MCF 10A (cell line): ENCODE data around the gene CATSPERD. TPM values are rescaled to one million over a fixed set of nuclear protein-coding genes. Genes with fewer than 3 reads are reported as not detected.

Experiments
- BruUV-seq: library from RNA; stranded (reverse); fragments of 400-500 nt; replicated peaks from 2 replicates; lab custom pipeline; 2021; lab: Mats Ljungman, UMichigan
- CTCF ChIA-PET: fragments of 300-600 bp; sonication (Branson Sonifier 250); formaldehyde crosslinking; extraction: SDS; loops from one replicate; lab custom pipeline; 2021; ENCODE audit warnings: antibody characterized with exemption, inconsistent platforms; lab: Yijun Ruan, JAX
- POLR2A ChIA-PET: fragments of 300-600, 350-650 bp; sonication (Branson Sonifier 250); formaldehyde crosslinking; extraction: SDS; loops from one replicate; lab custom pipeline; 2020; ENCODE audit warnings: antibody characterized with exemption, inconsistent platforms; lab: Yijun Ruan, JAX
- DNase-seq: peaks from one replicate; pipeline ENCODE4 v3.0.0-alpha.2; 2018; ENCODE audit not compliant: unreplicated experiment
- H3K27ac Mint-ChIP-seq: one replicate; pipeline ENCODE4 v1.8.0; 2022; ENCODE audit warnings: mild to moderate bottlenecking, low read depth, mixed read lengths; ENCODE audit not compliant: unreplicated experiment
- H3K27me3 Mint-ChIP-seq: one replicate; pipeline ENCODE4 v1.8.0; 2022; ENCODE audit warnings: mixed read lengths; ENCODE audit not compliant: insufficient read depth, unreplicated experiment
- H3K36me3 Mint-ChIP-seq: one replicate; pipeline ENCODE4 v1.8.0; 2022; ENCODE audit warnings: mild to moderate bottlenecking, moderate library complexity, mixed read lengths; ENCODE audit not compliant: insufficient read depth, unreplicated experiment
- H3K4me1 Mint-ChIP-seq: one replicate; pipeline ENCODE4 v1.8.0; 2022; ENCODE audit warnings: mixed read lengths; ENCODE audit not compliant: insufficient read depth, unreplicated experiment
- H3K4me3 Mint-ChIP-seq: one replicate; pipeline ENCODE4 v1.8.0; 2022; ENCODE audit warnings: mild to moderate bottlenecking, moderate library complexity, mixed read lengths; ENCODE audit not compliant: unreplicated experiment
- H3K9me3 Mint-ChIP-seq: one replicate; pipeline ENCODE4 v1.8.0; 2022; ENCODE audit warnings: mixed read lengths; ENCODE audit not compliant: unreplicated experiment
- CTCF ChIP-seq: fragments of 200-600 bp; IDR thresholded peaks from one replicate; pipeline ENCODE4 v1.8.0; 2022; ENCODE audit warnings: antibody characterized with exemption, mild to moderate bottlenecking; ENCODE audit not compliant: unreplicated experiment
- intact Hi-C: fragments of 100-400 bp; cut with micrococcal nuclease; formaldehyde crosslinking; loops from 2 replicates; pipeline ENCODE4 v1.14.1; 2022
- total RNA-seq: library from RNA; stranded (reverse); gene quantifications from 2 replicates; pipeline ENCODE4 v1.2.3, GENCODE V29; 2022

CATSPERD gene
- total RNA-seq, 1 experiment from 2014 or later, result not detected

- no peaks in the 10 kb centered on the region for H3K27me3 Mint-ChIP-seq
- peaks cover 57% of the 10 kb centered on the region for H3K36me3 Mint-ChIP-seq
- ChIA-PET CTCF (no interaction called here), POLR2A (no interaction called here)
- intact Hi-C loops, result no loop called here
- TF ChIP-seq CTCF, result no peak
- no peak overlapping the region for H3K4me3 Mint-ChIP-seq
- no peaks in the 10 kb centered on the region for H3K9me3 Mint-ChIP-seq
- no peak overlapping the region for H3K27ac Mint-ChIP-seq
- no peak for DNase-seq
- BruUV-seq, result no TSS peak
- H3K4me1 Mint-ChIP-seq, result peaks cover 10% of the 10 kb centered on the region
Measured at GRCh38 chr19:5786593-5787408, 66.4 kb downstream of the CATSPERD start.

- CTCF ChIA-PET, result no interaction called here
- Mint-ChIP-seq H3K4me1 (peaks cover 10% of the 10 kb centered on the region), H3K36me3 (peaks cover 57% of the 10 kb centered on the region), H3K27ac (no peak overlapping the region), H3K9me3 (no peaks in the 10 kb centered on the region), H3K27me3 (no peaks in the 10 kb centered on the region), H3K4me3 (no peak overlapping the region)
- DNase-seq, result no peak
- TF ChIP-seq CTCF, result no peak
- POLR2A ChIA-PET, result interaction anchor here (0.6 kb wide), 1 partner anchor 574 kb away, joined by 3 read pairs; no protein-coding TSS in a partner anchor
- intact Hi-C loops, result no loop called here
- no TSS peak for BruUV-seq
Measured at GRCh38 chr19:5787409-5788182, 67.2 kb downstream of the CATSPERD start.

- CTCF ChIA-PET, result interaction anchor here (0.6 kb wide), 1 partner anchor 67 kb away, joined by 4 read pairs; no protein-coding TSS in a partner anchor
- intact Hi-C loops, result no loop called here
- Mint-ChIP-seq H3K9me3 (no peaks in the 10 kb centered on the region), H3K36me3 (peaks cover 57% of the 10 kb centered on the region), H3K4me3 (no peak overlapping the region), H3K27me3 (no peaks in the 10 kb centered on the region), H3K27ac (peak overlapping the region; percentile 42), H3K4me1 (peaks cover 14% of the 10 kb centered on the region)
- DNase-seq, result no peak
- TF ChIP-seq CTCF, result no peak
- no TSS peak for BruUV-seq
- POLR2A ChIA-PET, result no interaction called here
Measured at GRCh38 chr19:5788422-5788821, 68.0 kb downstream of the CATSPERD start.

GRCh38 chr19:5789351-5789761 lies 68.9 kb downstream of the CATSPERD start:
- Mint-ChIP-seq H3K27ac (peak overlapping the region; percentile 100), H3K4me3 (peak overlapping the region; percentile 98)
- DNase-seq, result no peak

More at GRCh38 chr19:5789351-5789761, 68.9 kb downstream of the CATSPERD start:
- Mint-ChIP-seq H3K9me3 (no peaks in the 10 kb centered on the region), H3K4me1 (peaks cover 14% of the 10 kb centered on the region), H3K27me3 (no peaks in the 10 kb centered on the region), H3K36me3 (peaks cover 49% of the 10 kb centered on the region)
- no peak for TF ChIP-seq CTCF
- no TSS peak for BruUV-seq
- intact Hi-C loops, result no loop called here
- ChIA-PET CTCF (interaction anchor here (0.5 to 1.0 kb wide), 2 partner anchors 15 to 614 kb away, joined by 3 read pairs; no protein-coding TSS in a partner anchor), POLR2A (interaction anchor here (1.0 to 3.1 kb wide), 5 partner anchors 14 to 167 kb away, joined by 3 to 27 read pairs (median 14); partner anchors contain the start of genes CATSPERD, LONP1, NDUFA11 and SAFB)
